GM13977 (cell line): ENCODE measurements around the gene ADD1.
"Not testable (repeated sequence)": the region's sequence is repeated elsewhere in the genome, so short reads cannot be mapped to it uniquely, and the experiment has no call there.

Source experiments
- DNase-seq: peaks from one replicate; pipeline ENCODE4 v3.0.0; 2012; ENCODE audit warnings: low spot score
- CTCF ChIP-seq: IDR thresholded peaks from 2 replicates; pipeline ENCODE4 v1.5.1; 2012; ENCODE audit warnings: mild to moderate bottlenecking, control low read depth; ENCODE audit not compliant: insufficient read depth; ENCODE audit errors: extremely low read depth, missing control alignments
- in situ Hi-C: fragments of 300-500 bp; cut with MboI; formaldehyde crosslinking; loops from one replicate; pipeline ENCODE4 v1.12.0; 2022; ENCODE audit warnings: low sequenced_read_pairs, low pct_unique_long_range_greater_than_20kb, mixed read lengths, inconsistent platforms; ENCODE audit not compliant: unreplicated experiment

ADD1 gene

GRCh38 chr4:2934813-2935761 lies 91.4 kb downstream of the ADD1 start:
- no peak for TF ChIP-seq CTCF
- in situ Hi-C loops, result loop anchor here (10.0 kb wide), 1 partner anchor 160 kb away; no protein-coding TSS in a partner anchor
- peak; percentile 98 for DNase-seq

GRCh38 chr4:2935762-2936743 lies 92.4 kb downstream of the ADD1 start:
- no peak for DNase-seq
- in situ Hi-C loops, result loop anchor here (10.0 kb wide), 1 partner anchor 161 kb away; no protein-coding TSS in a partner anchor
- no peak for TF ChIP-seq CTCF

- in situ Hi-C loops, result loop anchor here (10.0 kb wide), 1 partner anchor 162 kb away; no protein-coding TSS in a partner anchor
- TF ChIP-seq CTCF, result no peak
- DNase-seq, result peak; percentile 73
These were observed 93.1 kb downstream of the ADD1 start for GRCh38 chr4:2936773-2937145.

- TF ChIP-seq CTCF, result no peak
- in situ Hi-C loops, result loop anchor here (10.0 kb wide), 1 partner anchor 163 kb away; no protein-coding TSS in a partner anchor
- no peak for DNase-seq
These were observed 93.7 kb downstream of the ADD1 start for GRCh38 chr4:2937146-2937857.

- DNase-seq, result no peak
- TF ChIP-seq CTCF, result no peak
- in situ Hi-C loops, result loop anchor here (10.0 kb wide), 1 partner anchor 163 kb away; no protein-coding TSS in a partner anchor
These were observed 94.3 kb downstream of the ADD1 start for GRCh38 chr4:2937986-2938385.

GRCh38 chr4:2938411-2938810 lies 94.8 kb downstream of the ADD1 start:
- in situ Hi-C loops, result loop anchor here (10.0 kb wide), 1 partner anchor 164 kb away; no protein-coding TSS in a partner anchor
- not testable (repeated sequence) for DNase-seq
